ENCODE data around the gene CLK3.
"Not testable (repeated sequence)": the region's sequence is repeated elsewhere in the genome, so short reads cannot be mapped to it uniquely, and the experiment has no call there.

Gene CLK3

DNA sequence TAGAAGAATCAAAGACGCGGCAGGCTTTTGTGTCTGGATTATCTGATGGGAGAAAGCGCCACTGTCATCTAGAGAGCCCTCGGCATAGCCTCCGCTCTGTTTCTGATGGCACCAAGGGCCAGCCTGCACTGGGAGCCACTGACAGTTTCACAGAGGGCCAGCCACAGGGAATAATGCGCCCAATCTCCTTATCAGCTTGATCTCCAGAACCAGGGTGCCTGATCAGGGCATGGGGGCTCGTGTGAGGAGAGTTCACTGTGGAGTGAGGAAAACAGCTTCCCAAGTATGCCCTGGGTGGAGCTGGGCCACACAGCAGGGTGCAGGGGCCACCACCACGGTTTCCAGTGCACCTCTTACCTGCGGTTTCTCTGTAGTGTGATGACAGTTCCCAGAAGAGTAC lies 29.8 kb upstream of the CLK3 start:
- peaks cover 72% of the 10 kb centered on the region for H3K36me3 ChIP-seq (ENCODE audit: insufficient read depth, low read length)
- H3K4me3 ChIP-seq (ENCODE audit: low read length): no peak overlapping the region
- H3K9me3 ChIP-seq (ENCODE audit: insufficient read depth, low read depth, low read length): no peaks in the 10 kb centered on the region
- peaks cover 7% of the 10 kb centered on the region; the same call in 1 of the 2 replicates for H3K4me1 ChIP-seq (ENCODE audit: insufficient read depth, low read length)
- 92% methylated on average over 9 of the region's 9 CpGs for WGBS
- no peaks in the 10 kb centered on the region for H3K27me3 ChIP-seq (ENCODE audit: insufficient read depth, low read length)
- H3K27ac ChIP-seq (ENCODE audit: low read depth, low read length): no peak overlapping the region
- no peak overlapping the region for H3K9ac ChIP-seq (ENCODE audit: low read depth, low read length)

GRCh38 chr15:74589826-74590225 lies 25.8 kb upstream of the CLK3 start:
- H3K9ac ChIP-seq (ENCODE audit: low read depth, low read length): no peak overlapping the region; the same call in 1 of the 2 replicates
- no peaks in the 10 kb centered on the region for H3K27me3 ChIP-seq (ENCODE audit: insufficient read depth, low read length)
- WGBS: 96% methylated on average over 6 of the region's 6 CpGs
- H3K4me1 ChIP-seq (ENCODE audit: insufficient read depth, low read length): peaks cover 7% of the 10 kb centered on the region; the same call in 1 of the 2 replicates
- H3K36me3 ChIP-seq (ENCODE audit: insufficient read depth, low read length): peaks cover 82% of the 10 kb centered on the region
- no peaks in the 10 kb centered on the region for H3K9me3 ChIP-seq (ENCODE audit: insufficient read depth, low read depth, low read length)
- H3K27ac ChIP-seq (ENCODE audit: low read depth, low read length): no peak overlapping the region; the same call in 1 of the 2 replicates
- H3K4me3 ChIP-seq (ENCODE audit: low read length): no peak overlapping the region

DNA sequence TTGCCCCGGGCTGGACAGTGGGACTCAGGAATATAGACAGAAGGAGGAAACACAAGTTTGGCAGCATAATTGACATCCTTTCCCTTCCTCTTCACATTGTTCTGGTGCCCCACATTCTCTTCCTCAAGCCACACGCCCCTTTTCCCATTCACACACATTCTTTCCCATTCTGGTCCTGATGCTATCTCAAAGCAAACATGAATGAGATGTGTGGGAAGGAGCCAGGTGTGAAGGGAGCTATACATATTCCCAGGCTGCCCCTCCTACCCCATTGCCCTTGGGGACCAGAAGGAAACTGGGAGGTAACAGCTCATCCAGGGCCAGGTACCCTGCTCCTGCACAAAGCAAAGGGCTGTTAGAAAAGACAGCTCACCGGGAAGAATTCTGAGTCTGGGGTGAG lies 23.4 kb upstream of the CLK3 start:
- H3K9ac ChIP-seq (ENCODE audit: low read depth, low read length): no peak overlapping the region
- no peak overlapping the region for H3K4me3 ChIP-seq (ENCODE audit: low read length)
- H3K36me3 ChIP-seq (ENCODE audit: insufficient read depth, low read length): peaks cover 72% of the 10 kb centered on the region
- H3K9me3 ChIP-seq (ENCODE audit: insufficient read depth, low read depth, low read length): no peaks in the 10 kb centered on the region
- no peak overlapping the region for H3K27ac ChIP-seq (ENCODE audit: low read depth, low read length)
- 84% methylated on average over 3 of the region's 3 CpGs for WGBS
- peaks cover 7% of the 10 kb centered on the region; the same call in 1 of the 2 replicates for H3K4me1 ChIP-seq (ENCODE audit: insufficient read depth, low read length)
- no peaks in the 10 kb centered on the region for H3K27me3 ChIP-seq (ENCODE audit: insufficient read depth, low read length)

- Histone ChIP-seq H3K9me3 (ENCODE audit: insufficient read depth, low read depth, low read length) (no peaks in the 10 kb centered on the region), H3K27me3 (ENCODE audit: insufficient read depth, low read length) (no peaks in the 10 kb centered on the region), H3K27ac (ENCODE audit: low read depth, low read length) (no peak overlapping the region), H3K4me1 (ENCODE audit: insufficient read depth, low read length) (peaks cover 9% of the 10 kb centered on the region; the same call in 1 of the 2 replicates), H3K4me3 (ENCODE audit: low read length) (no peak overlapping the region), H3K9ac (ENCODE audit: low read depth, low read length) (no peak overlapping the region), H3K36me3 (ENCODE audit: insufficient read depth, low read length) (peaks cover 76% of the 10 kb centered on the region)
- 95% methylated on average over 7 of the region's 7 CpGs for WGBS
Observed at GRCh38 chr15:74593122-74593521, 22.5 kb upstream of the CLK3 start.

GRCh38 chr15:74594455-74594854 lies 21.2 kb upstream of the CLK3 start:
- no peaks in the 10 kb centered on the region for H3K9me3 ChIP-seq (ENCODE audit: insufficient read depth, low read depth, low read length)
- H3K4me3 ChIP-seq (ENCODE audit: low read length): no peak overlapping the region
- H3K4me1 ChIP-seq (ENCODE audit: insufficient read depth, low read length): peaks cover 6% of the 10 kb centered on the region; the same call in 1 of the 2 replicates
- H3K27ac ChIP-seq (ENCODE audit: low read depth, low read length): no peak overlapping the region
- no peak overlapping the region for H3K9ac ChIP-seq (ENCODE audit: low read depth, low read length)
- no peaks in the 10 kb centered on the region for H3K27me3 ChIP-seq (ENCODE audit: insufficient read depth, low read length)
- H3K36me3 ChIP-seq (ENCODE audit: insufficient read depth, low read length): peaks cover 77% of the 10 kb centered on the region
- 97% methylated on average over 4 of the region's 4 CpGs for WGBS

- WGBS: 95% methylated on average over 5 of the region's 5 CpGs
- no peaks in the 10 kb centered on the region for H3K9me3 ChIP-seq (ENCODE audit: insufficient read depth, low read depth, low read length)
Observed at GRCh38 chr15:74595271-74595670, 20.4 kb upstream of the CLK3 start.

DNA sequence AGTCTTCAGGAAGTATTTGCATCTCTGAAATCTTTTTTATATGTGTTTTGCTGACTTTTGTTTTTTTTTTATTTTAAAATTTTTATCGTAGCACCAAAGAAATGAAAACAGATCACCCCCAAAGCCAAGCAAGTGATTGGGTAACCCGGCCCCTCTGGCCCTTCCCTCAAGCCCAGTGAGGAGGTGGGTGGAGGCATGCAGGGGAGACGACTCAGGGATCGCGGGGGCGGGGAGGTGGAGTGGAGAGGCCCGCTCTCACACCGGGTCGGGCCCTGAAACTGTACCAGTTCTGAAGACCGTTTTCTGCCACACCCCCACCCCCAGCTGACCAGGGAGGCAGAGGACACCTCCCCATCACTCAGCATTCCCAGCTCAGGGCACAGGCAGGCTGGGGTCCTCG lies 18.9 kb upstream of the CLK3 start:
- 83% methylated on average over 5 of the region's 11 CpGs for WGBS
- H3K9ac ChIP-seq (ENCODE audit: low read depth, low read length); H3K27ac ChIP-seq (ENCODE audit: low read depth, low read length); H3K4me1 ChIP-seq (ENCODE audit: insufficient read depth, low read length); H3K4me3 ChIP-seq (ENCODE audit: low read length); H3K27me3 ChIP-seq (ENCODE audit: insufficient read depth, low read length); H3K9me3 ChIP-seq (ENCODE audit: insufficient read depth, low read depth, low read length): not testable (repeated sequence)
- H3K36me3 ChIP-seq (ENCODE audit: insufficient read depth, low read length): peaks cover 54% of the 10 kb centered on the region

More at GRCh38 chr15:74595271-74595670, 20.4 kb upstream of the CLK3 start:
- no peak overlapping the region for H3K27ac ChIP-seq (ENCODE audit: low read depth, low read length)
- H3K4me3 ChIP-seq (ENCODE audit: low read length): no peak overlapping the region
- peaks cover 69% of the 10 kb centered on the region for H3K36me3 ChIP-seq (ENCODE audit: insufficient read depth, low read length)
- no peak overlapping the region for H3K9ac ChIP-seq (ENCODE audit: low read depth, low read length)
- peaks cover 6% of the 10 kb centered on the region; the same call in 1 of the 2 replicates for H3K4me1 ChIP-seq (ENCODE audit: insufficient read depth, low read length)
- no peaks in the 10 kb centered on the region for H3K27me3 ChIP-seq (ENCODE audit: insufficient read depth, low read length)

DNA sequence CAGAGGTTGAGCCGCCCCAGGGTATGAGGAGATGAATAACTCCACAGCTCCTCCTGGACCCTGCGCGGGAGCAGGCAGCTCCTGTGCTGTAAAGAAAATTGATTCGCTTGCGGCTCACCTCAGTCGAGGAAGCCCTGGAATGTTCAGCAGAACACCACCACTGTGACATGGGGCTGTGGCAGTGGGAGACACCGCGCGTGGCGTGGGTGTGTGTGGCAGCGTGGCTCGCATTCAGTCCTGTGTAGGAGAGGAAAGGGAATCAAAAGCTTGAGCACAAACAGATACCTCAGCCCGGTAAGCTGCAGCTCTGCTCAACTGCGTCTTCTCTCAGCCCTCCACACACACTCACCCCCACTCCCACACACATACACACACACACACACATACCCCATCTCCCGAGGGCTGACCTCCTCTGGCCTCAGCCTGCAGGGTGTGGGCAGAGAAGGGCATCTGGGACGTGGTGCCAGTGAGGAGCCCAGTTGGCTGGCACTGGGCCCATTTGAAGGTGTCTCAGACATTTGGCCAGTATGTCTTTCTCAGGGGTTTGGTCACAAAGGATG lies 18.4 kb upstream of the CLK3 start:
- not testable (repeated sequence) for H3K27me3 ChIP-seq (ENCODE audit: insufficient read depth, low read length); H3K4me3 ChIP-seq (ENCODE audit: low read length); H3K9me3 ChIP-seq (ENCODE audit: insufficient read depth, low read depth, low read length); H3K4me1 ChIP-seq (ENCODE audit: insufficient read depth, low read length); H3K27ac ChIP-seq (ENCODE audit: low read depth, low read length); H3K9ac ChIP-seq (ENCODE audit: low read depth, low read length)
- WGBS: 95% methylated on average over 13 of the region's 16 CpGs
- peaks cover 50% of the 10 kb centered on the region for H3K36me3 ChIP-seq (ENCODE audit: insufficient read depth, low read length)

GRCh38 chr15:74598126-74598842 lies 17.4 kb upstream of the CLK3 start:
- 78% methylated on average over 26 of the region's 26 CpGs for WGBS
- Histone ChIP-seq H3K27me3 (ENCODE audit: insufficient read depth, low read length) (no peaks in the 10 kb centered on the region), H3K27ac (ENCODE audit: low read depth, low read length) (peak overlapping the region; percentile 14; the same call in 1 of the 2 replicates), H3K4me3 (ENCODE audit: low read length) (peak overlapping the region; percentile 33), H3K9me3 (ENCODE audit: insufficient read depth, low read depth, low read length) (no peaks in the 10 kb centered on the region), H3K4me1 (ENCODE audit: insufficient read depth, low read length) (peaks cover 6% of the 10 kb centered on the region; the same call in 1 of the 2 replicates), H3K36me3 (ENCODE audit: insufficient read depth, low read length) (peaks cover 39% of the 10 kb centered on the region), H3K9ac (ENCODE audit: low read depth, low read length) (peak overlapping the region; percentile 46; the same call in 1 of the 2 replicates)

GRCh38 chr15:74599156-74599555 lies 16.5 kb upstream of the CLK3 start:
- H3K4me3 ChIP-seq (ENCODE audit: low read length): no peak overlapping the region
- H3K9ac ChIP-seq (ENCODE audit: low read depth, low read length): no peak overlapping the region
- H3K27me3 ChIP-seq (ENCODE audit: insufficient read depth, low read length): no peaks in the 10 kb centered on the region

GRCh38 chr15:74603026-74603788 lies 12.4 kb upstream of the CLK3 start:
- Histone ChIP-seq H3K9me3 (ENCODE audit: insufficient read depth, low read depth, low read length) (no peaks in the 10 kb centered on the region), H3K4me3 (ENCODE audit: low read length) (no peak overlapping the region), H3K27ac (ENCODE audit: low read depth, low read length) (no peak overlapping the region), H3K4me1 (ENCODE audit: insufficient read depth, low read length) (0 out of 2 replicates have a peak, but pooled peaks cover 3% of the 10 kb centered on the region), H3K9ac (ENCODE audit: low read depth, low read length) (no peak overlapping the region), H3K27me3 (ENCODE audit: insufficient read depth, low read length) (no peaks in the 10 kb centered on the region), H3K36me3 (ENCODE audit: insufficient read depth, low read length) (peaks cover 5% of the 10 kb centered on the region)
- 93% methylated on average over 13 of the region's 13 CpGs for WGBS

More at GRCh38 chr15:74599156-74599555, 16.5 kb upstream of the CLK3 start:
- no peaks in the 10 kb centered on the region for H3K9me3 ChIP-seq (ENCODE audit: insufficient read depth, low read depth, low read length)
- peaks cover 31% of the 10 kb centered on the region for H3K36me3 ChIP-seq (ENCODE audit: insufficient read depth, low read length)
- 97% methylated on average over 15 of the region's 15 CpGs for WGBS
- no peak overlapping the region for H3K27ac ChIP-seq (ENCODE audit: low read depth, low read length)
- peaks cover 6% of the 10 kb centered on the region; the same call in 1 of the 2 replicates for H3K4me1 ChIP-seq (ENCODE audit: insufficient read depth, low read length)
